IMR-90 (cell line): ENCODE results near the gene RAB41. TPM values are rescaled to one million over a fixed set of nuclear protein-coding genes. Genes with fewer than 3 reads are reported as not detected.

Source experiments
- ATAC-seq: fragments of 200-7000 bp; cut with Tn5 transposase; 2 replicates; pipeline ENCODE4 v1.9.1; 2020; ENCODE audit warnings: low read depth, mild to moderate bottlenecking, moderate library complexity
- BruUV-seq: library from RNA; stranded (reverse); fragments of 400-500 nt; replicated peaks from 2 replicates; lab custom pipeline; 2021; lab: Mats Ljungman, UMichigan
- CTCF ChIA-PET: fragments of 300-600 bp; formaldehyde crosslinking; extraction: SDS; loops from one replicate; lab custom pipeline; 2021; ENCODE audit warnings: antibody characterized with exemption; lab: Yijun Ruan, JAX
- POLR2A ChIA-PET: fragments of 300-600 bp; sonication (Branson Sonifier 250); formaldehyde crosslinking; loops from one replicate; lab custom pipeline; 2022; ENCODE audit warnings: antibody characterized with exemption; ENCODE audit not compliant: unreplicated experiment; lab: Charles Lee
- DNase-seq: peaks from one replicate; pipeline ENCODE4 v3.0.0; 2013
- H2AFZ ChIP-seq: replicated peaks from 2 replicates; pipeline ENCODE3; 2013; ENCODE audit warnings: low read length, mild to moderate bottlenecking; ENCODE audit not compliant: poor library complexity
- H2AK5ac ChIP-seq: 2 replicates; pipeline ENCODE4 v1.6.1; 2013; ENCODE audit warnings: low read depth, low read length, inconsistent platforms
- H2AK9ac ChIP-seq: replicated peaks from 2 replicates; pipeline ENCODE3; 2013; ENCODE audit warnings: mild to moderate bottlenecking, low read depth, low read length, moderate library complexity; ENCODE audit not compliant: poor library complexity
- H2BK120ac ChIP-seq: 2 replicates; pipeline ENCODE4 v1.6.1; 2013; ENCODE audit warnings: low read depth, low read length, inconsistent platforms
- H2BK15ac ChIP-seq: 3 replicates; pipeline ENCODE4 v1.6.1; 2013; ENCODE audit warnings: low read depth, low read length, inconsistent platforms
- H2BK20ac ChIP-seq: 2 replicates; pipeline ENCODE4 v1.6.1; 2013; ENCODE audit warnings: low read depth, mild to moderate bottlenecking, inconsistent platforms, low read length, moderate library complexity
- H2BK5ac ChIP-seq: 2 replicates; pipeline ENCODE4 v1.6.1; 2013; ENCODE audit warnings: mild to moderate bottlenecking, low read depth, low read length, inconsistent platforms; ENCODE audit not compliant: poor library complexity, severe bottlenecking
- H3K14ac ChIP-seq: replicated peaks from 2 replicates; pipeline ENCODE4 v1.6.1; 2013; ENCODE audit warnings: low read depth, low read length, inconsistent platforms
- H3K18ac ChIP-seq: 2 replicates; pipeline ENCODE4 v1.6.1; 2013; ENCODE audit warnings: low read depth, low read length, control low read depth
- H3K23ac ChIP-seq: 2 replicates; pipeline ENCODE4 v1.6.1; 2013; ENCODE audit warnings: low read depth, low read length, inconsistent platforms
- H3K27ac ChIP-seq: 2 replicates; pipeline ENCODE4 v1.5.1; 2013; ENCODE audit warnings: mild to moderate bottlenecking, control low read depth, low read length; ENCODE audit not compliant: insufficient read depth
- H3K27me3 ChIP-seq: 2 replicates; pipeline ENCODE4 v1.6.1; 2013; ENCODE audit warnings: low read length; ENCODE audit not compliant: control insufficient read depth, insufficient read depth
- H3K36me3 ChIP-seq: 2 replicates; pipeline ENCODE4 v1.6.1; 2013; ENCODE audit warnings: low read length, mixed read lengths; ENCODE audit not compliant: control insufficient read depth, insufficient read depth
- H3K4ac ChIP-seq: 2 replicates; pipeline ENCODE4 v1.6.1; 2013; ENCODE audit warnings: low read depth, low read length, inconsistent platforms
- H3K4me1 ChIP-seq: 2 replicates; pipeline ENCODE4 v1.6.1; 2013; ENCODE audit warnings: low read length, mixed read lengths; ENCODE audit not compliant: control insufficient read depth, insufficient read depth
- H3K4me2 ChIP-seq: 2 replicates; pipeline ENCODE4 v1.6.1; 2013; ENCODE audit warnings: low read depth, mild to moderate bottlenecking, control low read depth, low read length, moderate library complexity
- H3K4me3 ChIP-seq: 2 replicates; pipeline ENCODE4 v1.5.1; 2013; ENCODE audit warnings: low read depth, mild to moderate bottlenecking, control low read depth, low read length, moderate library complexity; ENCODE audit not compliant: insufficient read depth
- H3K56ac ChIP-seq: 2 replicates; pipeline ENCODE4 v1.6.1; 2013; ENCODE audit warnings: low read length, inconsistent platforms; ENCODE audit not compliant: insufficient read depth; ENCODE audit errors: extremely low read depth
- H3K79me1 ChIP-seq, 2 experiments: 2 replicates each; pipeline ENCODE4 v1.6.1; 2013; ENCODE audit warnings: low read length in 2 of 2, inconsistent platforms in 1 of 2, low read depth in 1 of 2
- H3K9ac ChIP-seq: 2 replicates; pipeline ENCODE4 v1.6.1; 2013; ENCODE audit warnings: low read depth, low read length, control low read depth
- H3K9me1 ChIP-seq: 2 replicates; pipeline ENCODE4 v1.6.1; 2013; ENCODE audit warnings: low read length, inconsistent platforms; ENCODE audit not compliant: insufficient read depth
- H3K9me3 ChIP-seq: 2 replicates; pipeline ENCODE4 v1.6.1; 2013; ENCODE audit warnings: low read length; ENCODE audit not compliant: control insufficient read depth, insufficient read depth
- H4K20me1 ChIP-seq: 2 replicates; pipeline ENCODE4 v1.6.1; 2013; ENCODE audit warnings: low read length, inconsistent platforms; ENCODE audit not compliant: insufficient read depth
- H4K5ac ChIP-seq: 2 replicates; pipeline ENCODE4 v1.6.1; 2013; ENCODE audit warnings: mild to moderate bottlenecking, low read depth, low read length, control low read depth
- H4K8ac ChIP-seq, 2 experiments: 2 replicates each; pipeline ENCODE4 v1.6.1; 2013; ENCODE audit warnings: low read depth in 2 of 2, low read length in 2 of 2, control low read depth in 1 of 2, inconsistent platforms in 1 of 2
- H4K91ac ChIP-seq: 2 replicates; pipeline ENCODE4 v1.6.1; 2013; ENCODE audit warnings: low read depth, low read length, inconsistent platforms; ENCODE audit not compliant: insufficient read depth
- BHLHE40 ChIP-seq: fragments of 150-350 bp; IDR thresholded peaks from 2 replicates; pipeline ENCODE4 v1.6.1; 2016; ENCODE audit warnings: mild to moderate bottlenecking, low read depth, low read length
- ELK1 ChIP-seq: fragments of 150-350 bp; IDR thresholded peaks from 2 replicates; pipeline ENCODE4 v1.6.1; 2016; ENCODE audit warnings: low read depth, mild to moderate bottlenecking, low read length, moderate library complexity, borderline replicate concordance
- MAZ ChIP-seq: IDR thresholded peaks from 2 replicates; pipeline ENCODE4 v1.6.1; 2012; ENCODE audit warnings: low read depth, mild to moderate bottlenecking, low read length, improper control_type of control experiment, moderate library complexity, borderline replicate concordance
- MXI1 ChIP-seq: IDR thresholded peaks from 2 replicates; pipeline ENCODE4 v1.6.1; 2012; ENCODE audit warnings: low read depth, mild to moderate bottlenecking, low read length, moderate library complexity, borderline replicate concordance
- POLR2A ChIP-seq: IDR thresholded peaks from 2 replicates; pipeline ENCODE4 v1.6.1; 2012; ENCODE audit warnings: mild to moderate bottlenecking, low read depth, low read length
- RAD21 ChIP-seq: IDR thresholded peaks from 2 replicates; pipeline ENCODE4 v1.6.1; 2012; ENCODE audit warnings: low read length, improper control_type of control experiment
- RCOR1 ChIP-seq: IDR thresholded peaks from 2 replicates; pipeline ENCODE4 v1.6.1; 2012; ENCODE audit warnings: mild to moderate bottlenecking, low read length, improper control_type of control experiment; ENCODE audit not compliant: insufficient replicate concordance
- RFX5 ChIP-seq: IDR thresholded peaks from 2 replicates; pipeline ENCODE4 v1.8.0; 2012; ENCODE audit warnings: low read depth, mild to moderate bottlenecking, low read length, moderate library complexity
- WGBS, 2 experiments: methylation state at CpG; one replicate each; pipeline versions ENCODE4 v1.1.5 to v1.1.7; 2013; ENCODE audit warnings: missing lambda C conversion rate in 2 of 2; ENCODE audit not compliant: insufficient read length in 1 of 2; ENCODE audit errors: extremely low coverage in 2 of 2; 5-methylcytosine and 5-hydroxymethylcytosine counted together
- dilution Hi-C: fragments of 300-500 bp; cut with HindIII; formaldehyde crosslinking; loops from one replicate; pipeline ENCODE4 v1.14.3; 2018; ENCODE audit warnings: low sequenced_read_pairs; ENCODE audit not compliant: unreplicated experiment
- in situ Hi-C: fragments of 300-500 bp; cut with MboI; formaldehyde crosslinking; loops from 3 replicates; pipeline ENCODE4 v1.14.3; 2019; ENCODE audit warnings: low sequenced_read_pairs, inconsistent platforms, mixed read lengths
- intact Hi-C: fragments of 100-400 bp; cut with micrococcal nuclease; formaldehyde crosslinking; loops from 2 replicates; pipeline ENCODE4 v1.10.0; 2022
- polyA plus RNA-seq, 3 experiments: library from polyadenylated mRNA; depleted of rRNA; stranded (reverse); fragments of >200 nt; gene quantifications; 2 replicates each; pipeline ENCODE4 v1.2.3, GENCODE V29; 2012; ENCODE audit warnings: low replicate concordance in 1 of 3
- total RNA-seq: library from RNA; depleted of rRNA; stranded (reverse); fragments of >200 nt; gene quantifications from 2 replicates; pipeline ENCODE4 v1.2.3, GENCODE V29; 2012

RAB41 gene
- total and polyA plus RNA-seq, 2 of the 4 experiments (the other 2 are of a cell fraction), result not detected

DNA sequence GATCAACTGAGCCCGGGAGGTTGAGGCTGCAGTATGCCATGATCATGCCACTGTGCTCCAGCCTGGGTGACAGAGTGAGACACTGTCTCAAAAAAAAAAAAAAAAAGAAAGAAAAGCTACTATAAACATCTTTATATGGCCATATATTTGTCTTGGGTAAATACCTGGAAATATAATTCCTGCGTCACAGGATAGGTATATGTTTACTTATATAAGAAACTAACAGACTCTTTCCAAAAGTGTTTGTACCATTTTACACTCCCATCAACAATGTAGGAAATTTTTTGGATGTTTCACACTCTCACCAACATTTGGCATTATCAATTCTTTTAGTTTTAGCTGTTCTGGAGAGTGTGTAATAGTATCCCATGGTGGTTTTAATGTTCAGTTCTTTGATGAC, 34.7 kb upstream of the RAB41 start:
- ATAC-seq (no peak), DNase-seq (no peak)
- H2BK20ac ChIP-seq, result no peak overlapping the region
- H3K27ac ChIP-seq, result no peak overlapping the region
- H3K14ac ChIP-seq, result no peak overlapping the region
- no peaks in the 10 kb centered on the region for H3K36me3 ChIP-seq
- H4K5ac ChIP-seq, result no peak overlapping the region
- WGBS, 2 experiments, result no CpG with 5 or more reads among the region's 2 CpGs
- H4K91ac ChIP-seq, result no peak overlapping the region
- ChIA-PET CTCF (no interaction called here), POLR2A (no interaction called here)
- H3K9ac ChIP-seq, result no peak overlapping the region
- TF ChIP-seq POLR2A (no peak), ELK1 (no peak), RFX5 (no peak), BHLHE40 (no peak), RCOR1 (no peak), RAD21 (no peak), MAZ (no peak), MXI1 (no peak)
- H2AK9ac ChIP-seq, result no peak overlapping the region
- no peak overlapping the region for H2AK5ac ChIP-seq
- intact Hi-C loops, result no loop called here
- dilution Hi-C loops, result no loop called here
- H3K4me3 ChIP-seq, result no peak overlapping the region
- H3K56ac ChIP-seq, result no peak overlapping the region
- H2AFZ ChIP-seq, result no peak overlapping the region
- H3K27me3 ChIP-seq, result peaks cover 4% of the 10 kb centered on the region
- no peaks in the 10 kb centered on the region for H3K4me1 ChIP-seq
- no peak overlapping the region for H4K8ac ChIP-seq
- no peaks in the 10 kb centered on the region for H3K9me1 ChIP-seq
- no peak overlapping the region for H2BK5ac ChIP-seq
- no peaks in the 10 kb centered on the region for H3K79me1 ChIP-seq
- no peak overlapping the region for H3K4me2 ChIP-seq
- H3K9me3 ChIP-seq, result no peaks in the 10 kb centered on the region
- no peak overlapping the region for H2BK120ac ChIP-seq
- no TSS peak for BruUV-seq
- no peak overlapping the region for H3K23ac ChIP-seq
- H2BK15ac ChIP-seq, result no peak overlapping the region
- no peaks in the 10 kb centered on the region for H4K20me1 ChIP-seq
- no peak overlapping the region for H3K18ac ChIP-seq
- in situ Hi-C loops, result no loop called here
- no peak overlapping the region for H3K4ac ChIP-seq
